ENCODE measurements around the gene TMPRSS9. TPM values are rescaled to one million over a fixed set of nuclear protein-coding genes. Genes with fewer than 3 reads are reported as not detected.
"Not testable (repeated sequence)": the region's sequence is repeated elsewhere in the genome, so short reads cannot be mapped to it uniquely, and the experiment has no call there.

The TMPRSS9 gene
- total and polyA plus RNA-seq, 4 donors: 0.05 to 0.37 (median 0.09) TPM; not detected in 1

GRCh38 chr19:2468596-2468995 is 108.5 kb downstream of the TMPRSS9 start:
- H3K9ac ChIP-seq (ENCODE audit: insufficient read depth in 1 of 2, low read length in 2 of 2): no peak overlapping the region
- no peak for DNase-seq
- H3K4me1 ChIP-seq (ENCODE audit: control insufficient read depth in 5 of 5, insufficient read depth in 5 of 5, low read length in 5 of 5): peaks cover 0 to 3% (median 0%) of the 10 kb centered on the region in 5 donors
- 84 to 86% methylated on average over 12 of the region's 12 CpGs for WGBS, 2 donors
- no peak overlapping the region for H3K27ac ChIP-seq (ENCODE audit: low read depth in 1 of 2, low read length in 1 of 2)
- H3K4me3 ChIP-seq: no peak overlapping the region
- H3K36me3 ChIP-seq (ENCODE audit: control insufficient read depth in 4 of 4, insufficient read depth in 4 of 4, low read length in 4 of 4): no peaks in the 10 kb centered on the region
- ATAC-seq (ENCODE audit: insufficient read depth, low FRiP score): no peak
- no peak for TF ChIP-seq CTCF (IDR thresholded peaks at IDR 0.05; ENCODE audit: control extremely low read depth, extremely low read depth)
- no peaks in the 10 kb centered on the region for H3K9me3 ChIP-seq (ENCODE audit: control insufficient read depth in 4 of 4, insufficient read depth in 3 of 4, low read length in 3 of 4)
- H3K27me3 ChIP-seq (ENCODE audit: control insufficient read depth in 3 of 3, insufficient read depth in 3 of 3, low read length in 2 of 3): no peaks in the 10 kb centered on the region

- Histone ChIP-seq H3K4me3 (no peak overlapping the region), H3K27me3 (ENCODE audit: control insufficient read depth in 3 of 3, insufficient read depth in 3 of 3, low read length in 2 of 3) (no peaks in the 10 kb centered on the region), H3K9ac (ENCODE audit: insufficient read depth in 1 of 2, low read length in 2 of 2) (no peak overlapping the region), H3K27ac (ENCODE audit: low read depth in 1 of 2, low read length in 1 of 2) (no peak overlapping the region), H3K9me3 (ENCODE audit: control insufficient read depth in 4 of 4, insufficient read depth in 3 of 4, low read length in 3 of 4) (no peaks in the 10 kb centered on the region), H3K36me3 (ENCODE audit: control insufficient read depth in 4 of 4, insufficient read depth in 4 of 4, low read length in 4 of 4) (no peaks in the 10 kb centered on the region), H3K4me1 (ENCODE audit: control insufficient read depth in 5 of 5, insufficient read depth in 5 of 5, low read length in 5 of 5) (peaks cover 0 to 3% (median 0%) of the 10 kb centered on the region in 5 donors)
- WGBS, 2 donors: 42 to 45% methylated on average over 23 of the region's 23 CpGs
- no peak for TF ChIP-seq CTCF (IDR thresholded peaks at IDR 0.05; ENCODE audit: control extremely low read depth, extremely low read depth)
- DNase-seq (no peak), ATAC-seq (ENCODE audit: insufficient read depth, low FRiP score) (no peak)
Measured at GRCh38 chr19:2469102-2469914, 109.2 kb downstream of the TMPRSS9 start.

GRCh38 chr19:2469915-2470200 is 109.8 kb downstream of the TMPRSS9 start:
- H3K27ac ChIP-seq (ENCODE audit: low read depth in 1 of 2, low read length in 1 of 2); H3K4me3 ChIP-seq; H3K27me3 ChIP-seq (ENCODE audit: control insufficient read depth in 3 of 3, insufficient read depth in 3 of 3, low read length in 2 of 3); H3K9me3 ChIP-seq (ENCODE audit: control insufficient read depth in 4 of 4, insufficient read depth in 3 of 4, low read length in 3 of 4); ATAC-seq (ENCODE audit: insufficient read depth, low FRiP score); DNase-seq; H3K9ac ChIP-seq (ENCODE audit: insufficient read depth in 1 of 2, low read length in 2 of 2); H3K36me3 ChIP-seq (ENCODE audit: control insufficient read depth in 4 of 4, insufficient read depth in 4 of 4, low read length in 4 of 4); H3K4me1 ChIP-seq (ENCODE audit: control insufficient read depth in 5 of 5, insufficient read depth in 5 of 5, low read length in 5 of 5): not testable (repeated sequence)
- 83 to 87% methylated on average over 8 of the region's 8 CpGs for WGBS, 2 donors

GRCh38 chr19:2474232-2475017 is 114.4 kb downstream of the TMPRSS9 start:
- ATAC-seq (ENCODE audit: insufficient read depth, low FRiP score): peak; percentile 59
- H3K9me3 ChIP-seq (ENCODE audit: control insufficient read depth in 4 of 4, insufficient read depth in 3 of 4, low read length in 3 of 4): no peaks in the 10 kb centered on the region
- H3K4me1 ChIP-seq (ENCODE audit: control insufficient read depth in 5 of 5, insufficient read depth in 5 of 5, low read length in 5 of 5): peaks cover 2 to 34% (median 4%) of the 10 kb centered on the region in 5 donors
- H3K36me3 ChIP-seq (ENCODE audit: control insufficient read depth in 4 of 4, insufficient read depth in 4 of 4, low read length in 4 of 4): peaks cover 0 to 8% (median 0%) of the 10 kb centered on the region in 4 donors
- DNase-seq: peak; percentile 83 to 88 (median 86)
- peak overlapping the region; percentile 87 to 95 for H3K27ac ChIP-seq (ENCODE audit: low read depth in 1 of 2, low read length in 1 of 2)
- WGBS, 2 donors: 6% methylated on average over 60 of the region's 60 CpGs
- H3K9ac ChIP-seq (ENCODE audit: insufficient read depth in 1 of 2, low read length in 2 of 2): no peak overlapping the region
- H3K4me3 ChIP-seq: peak overlapping the region; percentile 37
- H3K27me3 ChIP-seq (ENCODE audit: control insufficient read depth in 3 of 3, insufficient read depth in 3 of 3, low read length in 2 of 3): peaks cover 0 to 3% (median 0%) of the 10 kb centered on the region in 3 donors
- TF ChIP-seq CTCF (IDR thresholded peaks at IDR 0.05; ENCODE audit: control extremely low read depth, extremely low read depth): peak; percentile 98
